Left ventricle myocardium inferior (tissue), 1 donor: ENCODE results near the gene IGFBP3. TPM values are rescaled to one million over a fixed set of nuclear protein-coding genes. Genes with fewer than 3 reads are reported as not detected.
A peak's percentile ranks its signal among the peaks of the same experiment; 100 is the strongest.

ENCODE experiments used
- DNase-seq: peaks from one replicate; pipeline ENCODE4 v3.0.0-alpha.2; 2020
- H3K27ac ChIP-seq: fragments of 200-600 bp; replicated peaks from 2 replicates; pipeline ENCODE4 v1.8.0; 2021
- H3K27me3 ChIP-seq: fragments of 200-600 bp; 2 replicates; pipeline ENCODE4 v1.8.0; 2021; ENCODE audit warnings: low read depth
- H3K36me3 ChIP-seq: fragments of 200-600 bp; 2 replicates; pipeline ENCODE4 v1.8.0; 2021
- H3K4me1 ChIP-seq: fragments of 200-600 bp; 2 replicates; pipeline ENCODE4 v1.8.0; 2021
- H3K4me3 ChIP-seq: fragments of 200-600 bp; 2 replicates; pipeline ENCODE4 v1.8.0; 2021; ENCODE audit warnings: mild to moderate bottlenecking, moderate library complexity
- H3K9me3 ChIP-seq: fragments of 200-600 bp; replicated peaks from 2 replicates; pipeline ENCODE4 v1.8.0; 2021
- intact Hi-C: fragments of 100-400 bp; cut with micrococcal nuclease; formaldehyde crosslinking; loops from one replicate; pipeline ENCODE4 v1.11.0; 2022
- total RNA-seq: library from RNA; stranded (reverse); fragmentation: NEBNext Ultra II Directional; extraction: Animal tissue kit (Norgen Biotek cat#: 25700); gene quantifications from one replicate; pipeline ENCODE4 v1.2.1, GENCODE V29; 2021
- TF ChIP-seq, protein P1 (sequence below): fragments of 200-600 bp; IDR thresholded peaks from 2 replicates; pipeline ENCODE4 v1.8.0; 2021; ENCODE audit warnings: antibody characterized with exemption, mild to moderate bottlenecking, borderline replicate concordance
- donor health status: DM: no; HTN: yes; CAD: no; lungs with severe emphysema.

The IGFBP3 gene
- total RNA-seq, 1 donor from 2014 or later: 60.8 TPM

- Histone ChIP-seq H3K4me3 (peak overlapping the region; percentile 75), H3K27ac (no peak overlapping the region), H3K9me3 (no peaks in the 10 kb centered on the region), H3K36me3 (peaks cover 29% of the 10 kb centered on the region), H3K4me1 (peaks cover 56% of the 10 kb centered on the region), H3K27me3 (peaks cover 10% of the 10 kb centered on the region)
- intact Hi-C loops: loop anchor here (5.0 to 10.0 kb wide), 2 partner anchors 1264 to 1336 kb away; no protein-coding TSS in a partner anchor
- TF ChIP-seq, protein P1, sequence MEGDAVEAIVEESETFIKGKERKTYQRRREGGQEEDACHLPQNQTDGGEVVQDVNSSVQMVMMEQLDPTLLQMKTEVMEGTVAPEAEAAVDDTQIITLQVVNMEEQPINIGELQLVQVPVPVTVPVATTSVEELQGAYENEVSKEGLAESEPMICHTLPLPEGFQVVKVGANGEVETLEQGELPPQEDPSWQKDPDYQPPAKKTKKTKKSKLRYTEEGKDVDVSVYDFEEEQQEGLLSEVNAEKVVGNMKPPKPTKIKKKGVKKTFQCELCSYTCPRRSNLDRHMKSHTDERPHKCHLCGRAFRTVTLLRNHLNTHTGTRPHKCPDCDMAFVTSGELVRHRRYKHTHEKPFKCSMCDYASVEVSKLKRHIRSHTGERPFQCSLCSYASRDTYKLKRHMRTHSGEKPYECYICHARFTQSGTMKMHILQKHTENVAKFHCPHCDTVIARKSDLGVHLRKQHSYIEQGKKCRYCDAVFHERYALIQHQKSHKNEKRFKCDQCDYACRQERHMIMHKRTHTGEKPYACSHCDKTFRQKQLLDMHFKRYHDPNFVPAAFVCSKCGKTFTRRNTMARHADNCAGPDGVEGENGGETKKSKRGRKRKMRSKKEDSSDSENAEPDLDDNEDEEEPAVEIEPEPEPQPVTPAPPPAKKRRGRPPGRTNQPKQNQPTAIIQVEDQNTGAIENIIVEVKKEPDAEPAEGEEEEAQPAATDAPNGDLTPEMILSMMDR: no peak
- no peak for DNase-seq
Measured at GRCh38 chr7:45918556-45918955, 2.5 kb downstream of the IGFBP3 start.

DNA sequence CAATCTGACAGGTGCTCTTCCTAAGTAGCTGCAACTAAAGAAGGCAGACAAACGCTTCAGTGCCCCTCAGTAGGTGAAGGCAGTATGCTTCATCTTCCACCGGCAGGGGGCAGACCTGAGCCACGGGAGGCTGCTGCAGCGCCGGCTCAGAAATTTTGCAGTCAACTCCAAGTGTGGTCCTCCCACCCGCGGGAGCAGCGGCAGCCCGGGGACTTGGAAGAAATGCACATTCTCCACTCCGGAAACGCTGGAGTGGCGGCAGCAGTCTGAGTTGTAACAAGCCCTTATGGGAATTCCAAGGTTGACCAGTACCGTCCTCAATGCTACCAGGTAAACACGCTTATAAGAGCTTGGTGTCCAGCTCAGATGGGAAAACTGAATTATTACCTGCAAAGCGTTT lies 3.4 kb downstream of the IGFBP3 start:
- peaks cover 10% of the 10 kb centered on the region for H3K27me3 ChIP-seq
- no peaks in the 10 kb centered on the region for H3K9me3 ChIP-seq
- peaks cover 51% of the 10 kb centered on the region for H3K4me1 ChIP-seq
- no peak overlapping the region for H3K27ac ChIP-seq
- peaks cover 38% of the 10 kb centered on the region for H3K36me3 ChIP-seq
- TF ChIP-seq, protein P1: peak; percentile 99
- peak overlapping the region; percentile 75 for H3K4me3 ChIP-seq
- intact Hi-C loops: loop anchor here (5.0 to 10.0 kb wide), 2 partner anchors 1265 to 1337 kb away; no protein-coding TSS in a partner anchor
- peak; percentile 82 for DNase-seq

DNA sequence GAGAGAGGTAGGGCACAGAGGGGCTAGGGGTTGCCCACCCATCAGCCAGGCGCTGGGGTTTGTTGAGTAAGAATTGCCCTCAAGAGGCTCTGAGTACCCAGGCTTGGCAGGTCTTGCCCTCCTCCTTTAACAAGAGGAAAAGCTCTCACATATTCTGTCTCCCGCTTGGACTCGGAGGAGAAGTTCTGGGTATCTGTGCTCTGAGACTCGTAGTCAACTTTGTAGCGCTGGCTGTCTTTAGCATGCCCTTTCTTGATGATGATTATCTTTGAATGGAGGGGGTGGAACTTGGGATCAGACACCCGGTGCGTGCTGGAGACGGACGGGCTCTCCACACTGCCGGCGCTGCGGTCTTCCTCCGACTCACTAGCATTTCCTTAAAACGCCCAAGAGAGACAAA lies 4.0 kb downstream of the IGFBP3 start:
- H3K36me3 ChIP-seq: peaks cover 41% of the 10 kb centered on the region
- H3K4me3 ChIP-seq: no peak overlapping the region
- DNase-seq: no peak
- H3K27ac ChIP-seq: no peak overlapping the region
- intact Hi-C loops: loop anchor here (5.0 to 10.0 kb wide), 2 partner anchors 1265 to 1338 kb away; no protein-coding TSS in a partner anchor
- TF ChIP-seq, protein P1: no peak
- peaks cover 10% of the 10 kb centered on the region for H3K27me3 ChIP-seq
- H3K4me1 ChIP-seq: peaks cover 45% of the 10 kb centered on the region
- no peaks in the 10 kb centered on the region for H3K9me3 ChIP-seq

- Histone ChIP-seq H3K9me3 (no peaks in the 10 kb centered on the region), H3K4me1 (peaks cover 32% of the 10 kb centered on the region), H3K36me3 (peaks cover 41% of the 10 kb centered on the region), H3K27me3 (peaks cover 6% of the 10 kb centered on the region), H3K4me3 (no peak overlapping the region), H3K27ac (no peak overlapping the region)
- TF ChIP-seq, protein P1: no peak
- intact Hi-C loops: loop anchor here (5.0 to 10.0 kb wide), 2 partner anchors 1267 to 1339 kb away; no protein-coding TSS in a partner anchor
- DNase-seq: no peak
Measured at GRCh38 chr7:45915606-45916005, 5.5 kb downstream of the IGFBP3 start.

DNA sequence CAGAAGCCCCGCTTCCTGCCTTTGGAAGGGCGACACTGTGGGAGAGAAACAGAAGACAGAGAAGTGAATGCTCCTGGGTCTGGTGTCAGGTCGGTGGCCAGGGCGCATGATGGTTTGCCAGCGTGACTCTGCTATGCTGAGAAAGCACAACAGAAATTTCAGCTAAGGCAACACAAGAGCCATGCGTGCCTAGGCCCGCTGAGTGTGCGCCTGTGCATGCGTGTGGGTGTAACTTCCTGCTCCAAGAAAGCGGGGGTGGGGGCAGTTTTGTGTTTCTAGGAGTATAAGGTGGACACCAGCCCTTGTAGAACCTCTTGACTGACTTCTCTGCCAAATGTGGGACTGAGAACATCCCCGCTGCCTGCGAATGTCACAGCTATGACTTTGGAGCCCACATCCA lies 6.2 kb downstream of the IGFBP3 start:
- intact Hi-C loops: loop anchor here (5.0 to 10.0 kb wide), 2 partner anchors 1267 to 1340 kb away; no protein-coding TSS in a partner anchor
- TF ChIP-seq, protein P1: no peak
- H3K4me3 ChIP-seq: no peak overlapping the region
- H3K36me3 ChIP-seq: peaks cover 41% of the 10 kb centered on the region
- H3K27me3 ChIP-seq: no peaks in the 10 kb centered on the region
- peaks cover 25% of the 10 kb centered on the region for H3K4me1 ChIP-seq
- H3K9me3 ChIP-seq: no peaks in the 10 kb centered on the region
- DNase-seq: no peak
- H3K27ac ChIP-seq: no peak overlapping the region
